ENCODE results near the gene PRSS3. TPM values are rescaled to one million over a fixed set of nuclear protein-coding genes. Genes with fewer than 3 reads are reported as not detected.
A peak's percentile ranks its signal among the peaks of the same experiment; 100 is the strongest.
"Not testable (repeated sequence)": the region's sequence is repeated elsewhere in the genome, so short reads cannot be mapped to it uniquely, and the experiment has no call there.

PRSS3 gene
- total and polyA plus RNA-seq, 10 of the 15 experiments (the other 5 are each of a cell fraction or from before 2014, with no cell fraction given), result 0.54 TPM; not detected in 9

GRCh38 chr9:33823801-33824200 is 28.4 kb downstream of the PRSS3 start:
- ChIA-PET RAD21 (ENCODE audit: unreplicated experiment) (interaction anchor here (0.7 to 2.1 kb wide), 3 partner anchors 10 to 15 kb away, joined by 3 to 8 read pairs (median 4); no protein-coding TSS in a partner anchor), POLR2A (interaction anchor here (0.6 to 1.7 kb wide), 2 partner anchors 11 to 67 kb away, joined by 5 to 6 read pairs; no protein-coding TSS in a partner anchor), SMC1A (ENCODE audit: uncharacterized antibody, unreplicated experiment) (interaction anchor here (0.6 to 2.7 kb wide), 5 partner anchors 11 to 34 kb away, joined by 3 to 15 read pairs (median 7); no protein-coding TSS in a partner anchor), CTCF (interaction anchor here (0.8 to 2.8 kb wide), 4 partner anchors 10 to 34 kb away, joined by 3 to 19 read pairs (median 8); no protein-coding TSS in a partner anchor)
- H3K4me1 ChIP-seq (ENCODE audit: control insufficient read depth, insufficient read depth, low read length), result peaks cover 12% of the 10 kb centered on the region
- H3K27ac ChIP-seq (ENCODE audit: control insufficient read depth, insufficient read depth), result peak overlapping the region; percentile 25; the same call in 1 of the 2 replicates
- no peak overlapping the region for H2AFZ ChIP-seq (ENCODE audit: control insufficient read depth, low read depth, low read length)
- DNase-seq (ENCODE audit: low read depth, low spot score), result no peak
- ATAC-seq, result peak; percentile 51
- intact Hi-C loops (cut with micrococcal nuclease; ENCODE audit: unreplicated experiment), result no loop called here
- FAIRE-seq, result no peak
- H3K9me3 ChIP-seq (replicated peaks; ENCODE audit: control insufficient read depth, insufficient read depth, low read length), result no peaks in the 10 kb centered on the region
- TF ChIP-seq ATF2 (IDR thresholded peaks at IDR 0.05; ENCODE audit: low read length) (no peak), KAT2A (conservative IDR thresholded peaks at IDR 0.05; ENCODE audit: control insufficient read depth, low read depth, low read length) (no peak), SUZ12 (IDR thresholded peaks at IDR 0.05; ENCODE audit: unreplicated experiment) (no peak), ZNF384 (IDR thresholded peaks at IDR 0.05; ENCODE audit: borderline replicate concordance, low read depth, low read length) (no peak), RUNX3 (IDR thresholded peaks at IDR 0.05; ENCODE audit: low read length) (no peak), ZSCAN29 (IDR thresholded peaks at IDR 0.05) (no peak), EP300 (IDR thresholded peaks at IDR 0.05; ENCODE audit: borderline replicate concordance in 1 of 2, control insufficient read depth in 1 of 2, low read depth in 2 of 2, low read length in 2 of 2) (no peak), POU2F2 (IDR thresholded peaks at IDR 0.05; ENCODE audit: borderline replicate concordance, low read depth, low read length) (no peak), USF2 (IDR thresholded peaks at IDR 0.05; ENCODE audit: borderline replicate concordance, low read depth, low read length) (no peak), TCF3 (IDR thresholded peaks at IDR 0.05; ENCODE audit: borderline replicate concordance, insufficient read depth, low read depth, low read length) (no peak), SP1 (IDR thresholded peaks at IDR 0.05; ENCODE audit: low read depth, low read length) (no peak), NKRF (conservative IDR thresholded peaks at IDR 0.05) (no peak)
- peak overlapping the region; percentile 42; the same call in 1 of the 2 replicates for H3K4me3 ChIP-seq
- no peaks in the 10 kb centered on the region; the same call in 1 of the 2 replicates for H4K20me1 ChIP-seq (ENCODE audit: control insufficient read depth, insufficient read depth)
- H3K9ac ChIP-seq (ENCODE audit: control insufficient read depth, insufficient read depth, low read length), result no peak overlapping the region; the same call in 1 of the 2 replicates
- H3K27me3 ChIP-seq (replicated peaks in 1 of 2; ENCODE audit: control insufficient read depth in 2 of 2, insufficient read depth in 2 of 2, low read length in 1 of 2), result no peaks in the 10 kb centered on the region
- no TSS peak for BruUV-seq (replicated peaks)
- H3K79me2 ChIP-seq (ENCODE audit: control insufficient read depth, insufficient read depth, low read length), result peaks cover 82% of the 10 kb centered on the region
- in situ Hi-C loops (cut with MboI), result no loop called here
- H3K4me2 ChIP-seq (ENCODE audit: control insufficient read depth, insufficient read depth), result peak overlapping the region; percentile 84
- 33% methylated on average over 3 of the region's 3 CpGs for WGBS (ENCODE audit: insufficient coverage, insufficient replicate concordance, low lambda C conversion rate, missing lambda C conversion rate)
- H3K36me3 ChIP-seq (ENCODE audit: control insufficient read depth in 2 of 2, insufficient read depth in 2 of 2, low read length in 1 of 2), result no peaks in the 10 kb centered on the region; a peak in 1 of 4 replicates

GRCh38 chr9:33827285-33827684 is 31.9 kb downstream of the PRSS3 start:
- H3K27me3 ChIP-seq (replicated peaks in 1 of 2; ENCODE audit: control insufficient read depth in 2 of 2, insufficient read depth in 2 of 2, low read length in 1 of 2); H3K9ac ChIP-seq (ENCODE audit: control insufficient read depth, insufficient read depth, low read length); DNase-seq (ENCODE audit: low read depth, low spot score); H3K36me3 ChIP-seq (ENCODE audit: control insufficient read depth in 2 of 2, insufficient read depth in 2 of 2, low read length in 1 of 2); in situ Hi-C loops (cut with MboI); H3K27ac ChIP-seq (ENCODE audit: control insufficient read depth, insufficient read depth); FAIRE-seq; H3K4me2 ChIP-seq (ENCODE audit: control insufficient read depth, insufficient read depth); H4K20me1 ChIP-seq (ENCODE audit: control insufficient read depth, insufficient read depth); intact Hi-C loops (cut with micrococcal nuclease; ENCODE audit: unreplicated experiment); POLR2A ChIA-PET; ATAC-seq; H2AFZ ChIP-seq (ENCODE audit: control insufficient read depth, low read depth, low read length); H3K4me3 ChIP-seq; H3K9me3 ChIP-seq (replicated peaks; ENCODE audit: control insufficient read depth, insufficient read depth, low read length); BruUV-seq (replicated peaks): not testable (repeated sequence)
- H3K4me1 ChIP-seq (ENCODE audit: control insufficient read depth, insufficient read depth, low read length), result peaks cover 12% of the 10 kb centered on the region
- ChIA-PET SMC1A (ENCODE audit: uncharacterized antibody, unreplicated experiment) (interaction anchor here (1.2 to 1.8 kb wide), 2 partner anchors 9 to 13 kb away, joined by 4 to 7 read pairs; no protein-coding TSS in a partner anchor), RAD21 (ENCODE audit: unreplicated experiment) (interaction anchor here (1.2 kb wide), 1 partner anchor 14 kb away, joined by 3 read pairs; no protein-coding TSS in a partner anchor), CTCF (interaction anchor here (1.3 to 2.4 kb wide), 2 partner anchors 14 to 25 kb away, joined by 3 to 8 read pairs; no protein-coding TSS in a partner anchor)
- WGBS (ENCODE audit: insufficient coverage, insufficient replicate concordance, low lambda C conversion rate, missing lambda C conversion rate), result 97% methylated on average over 11 of the region's 11 CpGs
- peaks cover 67% of the 10 kb centered on the region for H3K79me2 ChIP-seq (ENCODE audit: control insufficient read depth, insufficient read depth, low read length)

All from GM12878 (cell line).